ENCODE data around the gene PTPRM. TPM values are rescaled to one million over a fixed set of nuclear protein-coding genes. Genes with fewer than 3 reads are reported as not detected.

Gene PTPRM
- total RNA-seq, 1 experiment from 2014 or later = 42.3 TPM

DNA sequence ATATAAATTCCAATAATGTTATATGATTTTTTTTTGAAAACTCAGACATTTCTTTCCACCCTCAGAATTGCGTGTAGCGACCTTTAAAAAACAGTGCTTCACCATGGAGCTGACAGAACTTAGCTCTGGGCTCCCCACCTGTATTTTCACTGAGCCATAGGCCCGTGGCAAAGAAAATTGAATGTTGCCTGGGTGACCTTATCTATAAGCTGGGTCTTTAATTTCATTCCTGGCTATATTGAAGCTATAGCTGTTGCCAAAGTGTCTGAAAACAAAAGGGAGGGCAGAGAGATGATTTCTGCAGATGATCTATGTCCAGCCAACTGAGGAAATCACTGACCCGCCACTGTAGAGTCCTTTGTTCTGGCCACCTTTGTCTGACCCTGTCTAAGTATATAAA, 411.7 kb downstream of the PTPRM start:
- no TSS peak for BruUV-seq (replicated peaks)
- H3K27me3 Mint-ChIP-seq (ENCODE audit: unreplicated experiment) = no peaks in the 10 kb centered on the region
- CTCF ChIA-PET = interaction anchor here (1.3 kb wide), 1 partner anchor 189 kb away, joined by 3 read pairs; no protein-coding TSS in a partner anchor
- H3K4me3 Mint-ChIP-seq (ENCODE audit: low read depth, unreplicated experiment) = no peak overlapping the region
- H3K27ac Mint-ChIP-seq (ENCODE audit: unreplicated experiment) = no peak overlapping the region
- H3K36me3 Mint-ChIP-seq (ENCODE audit: insufficient read depth, unreplicated experiment) = no peaks in the 10 kb centered on the region
- intact Hi-C loops (cut with micrococcal nuclease; ENCODE audit: unreplicated experiment) = no loop called here
- no peaks in the 10 kb centered on the region for H3K9me3 Mint-ChIP-seq (ENCODE audit: low read depth, unreplicated experiment)
- no peak for DNase-seq
- H3K4me1 Mint-ChIP-seq (ENCODE audit: low read depth, unreplicated experiment) = no peaks in the 10 kb centered on the region
- TF ChIP-seq, protein P1, sequence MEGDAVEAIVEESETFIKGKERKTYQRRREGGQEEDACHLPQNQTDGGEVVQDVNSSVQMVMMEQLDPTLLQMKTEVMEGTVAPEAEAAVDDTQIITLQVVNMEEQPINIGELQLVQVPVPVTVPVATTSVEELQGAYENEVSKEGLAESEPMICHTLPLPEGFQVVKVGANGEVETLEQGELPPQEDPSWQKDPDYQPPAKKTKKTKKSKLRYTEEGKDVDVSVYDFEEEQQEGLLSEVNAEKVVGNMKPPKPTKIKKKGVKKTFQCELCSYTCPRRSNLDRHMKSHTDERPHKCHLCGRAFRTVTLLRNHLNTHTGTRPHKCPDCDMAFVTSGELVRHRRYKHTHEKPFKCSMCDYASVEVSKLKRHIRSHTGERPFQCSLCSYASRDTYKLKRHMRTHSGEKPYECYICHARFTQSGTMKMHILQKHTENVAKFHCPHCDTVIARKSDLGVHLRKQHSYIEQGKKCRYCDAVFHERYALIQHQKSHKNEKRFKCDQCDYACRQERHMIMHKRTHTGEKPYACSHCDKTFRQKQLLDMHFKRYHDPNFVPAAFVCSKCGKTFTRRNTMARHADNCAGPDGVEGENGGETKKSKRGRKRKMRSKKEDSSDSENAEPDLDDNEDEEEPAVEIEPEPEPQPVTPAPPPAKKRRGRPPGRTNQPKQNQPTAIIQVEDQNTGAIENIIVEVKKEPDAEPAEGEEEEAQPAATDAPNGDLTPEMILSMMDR (IDR thresholded peaks at IDR 0.05; ENCODE audit: unreplicated experiment) = no peak

DNA sequence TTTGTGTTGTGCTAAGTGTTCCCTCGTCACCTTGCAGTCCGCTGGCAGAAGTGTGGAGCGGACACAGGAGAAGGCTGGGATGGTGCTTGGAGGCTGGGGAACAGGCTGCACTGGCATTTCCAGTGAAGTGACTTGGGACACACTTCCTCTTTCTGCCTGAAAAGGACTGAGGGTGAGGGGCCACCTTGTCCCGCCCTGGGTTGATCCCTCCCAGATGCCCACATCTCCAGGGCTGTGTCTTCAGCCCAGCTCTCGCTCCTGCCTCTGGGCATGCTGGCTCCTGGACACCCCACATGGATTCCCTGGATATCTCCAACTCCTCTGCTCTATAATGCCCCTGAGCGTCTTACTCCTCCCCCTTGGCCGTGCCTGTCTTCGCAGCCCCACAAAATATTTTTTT, 412.6 kb downstream of the PTPRM start:
- BruUV-seq (replicated peaks) = no TSS peak
- CTCF ChIA-PET = interaction anchor here (1.3 kb wide), 1 partner anchor 190 kb away, joined by 3 read pairs; no protein-coding TSS in a partner anchor
- Mint-ChIP-seq H3K4me3 (ENCODE audit: low read depth, unreplicated experiment) (no peak overlapping the region), H3K4me1 (ENCODE audit: low read depth, unreplicated experiment) (no peaks in the 10 kb centered on the region), H3K36me3 (ENCODE audit: insufficient read depth, unreplicated experiment) (no peaks in the 10 kb centered on the region), H3K27me3 (ENCODE audit: unreplicated experiment) (no peaks in the 10 kb centered on the region), H3K27ac (ENCODE audit: unreplicated experiment) (no peak overlapping the region), H3K9me3 (ENCODE audit: low read depth, unreplicated experiment) (no peaks in the 10 kb centered on the region)
- no peak for DNase-seq
- TF ChIP-seq, protein P1 (IDR thresholded peaks at IDR 0.05; ENCODE audit: unreplicated experiment) = no peak
- intact Hi-C loops (cut with micrococcal nuclease; ENCODE audit: unreplicated experiment) = no loop called here

DNA sequence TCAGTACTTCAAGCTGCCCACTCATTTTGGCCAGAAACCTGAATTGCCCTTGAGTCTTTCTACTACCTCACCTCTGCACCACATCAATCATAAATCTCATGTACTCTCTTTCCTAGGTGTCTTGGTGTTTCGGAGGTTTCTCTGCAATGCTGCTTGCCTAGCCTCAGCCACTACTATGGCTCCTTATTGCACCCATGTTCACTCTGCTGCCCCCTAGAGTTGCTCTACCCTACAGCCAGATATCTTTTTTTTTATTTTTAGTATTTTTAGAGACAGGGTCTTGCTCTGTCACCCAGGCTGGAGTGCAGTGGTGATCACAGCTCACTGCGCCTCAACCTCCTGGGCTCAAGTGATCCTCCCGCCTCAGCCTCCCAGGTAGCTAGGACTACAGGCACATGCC, 413.0 kb downstream of the PTPRM start:
- TF ChIP-seq, protein P1 (IDR thresholded peaks at IDR 0.05; ENCODE audit: unreplicated experiment) = peak; percentile 15
- H3K36me3 Mint-ChIP-seq (ENCODE audit: insufficient read depth, unreplicated experiment) = no peaks in the 10 kb centered on the region
- H3K4me1 Mint-ChIP-seq (ENCODE audit: low read depth, unreplicated experiment) = no peaks in the 10 kb centered on the region
- no peaks in the 10 kb centered on the region for H3K27me3 Mint-ChIP-seq (ENCODE audit: unreplicated experiment)
- H3K4me3 Mint-ChIP-seq (ENCODE audit: low read depth, unreplicated experiment) = no peak overlapping the region
- DNase-seq = peak; percentile 6
- no TSS peak for BruUV-seq (replicated peaks)
- no peak overlapping the region for H3K27ac Mint-ChIP-seq (ENCODE audit: unreplicated experiment)
- CTCF ChIA-PET = interaction anchor here (1.3 kb wide), 1 partner anchor 190 kb away, joined by 3 read pairs; no protein-coding TSS in a partner anchor
- H3K9me3 Mint-ChIP-seq (ENCODE audit: low read depth, unreplicated experiment) = no peaks in the 10 kb centered on the region
- intact Hi-C loops (cut with micrococcal nuclease; ENCODE audit: unreplicated experiment) = no loop called here

DNA sequence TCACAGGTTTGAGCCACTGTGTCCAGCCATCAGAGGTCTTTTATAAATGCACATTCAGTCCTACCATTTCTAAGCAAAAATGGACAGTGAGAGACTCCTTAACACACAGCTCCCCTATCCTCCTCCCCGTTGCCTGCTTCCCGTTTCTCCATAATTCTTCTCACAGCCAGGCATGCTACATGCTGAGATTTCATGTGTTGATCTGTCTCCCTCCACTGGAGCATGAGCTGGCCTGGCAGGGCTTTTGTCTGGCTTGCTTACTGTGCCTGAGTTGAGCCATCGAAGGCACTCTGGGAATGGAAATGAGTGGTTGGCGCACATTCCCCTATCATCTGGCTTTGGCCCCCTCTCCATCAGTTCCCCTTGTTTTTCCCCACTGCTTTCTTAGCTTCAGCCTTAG, 413.5 kb downstream of the PTPRM start:
- TF ChIP-seq, protein P1 (IDR thresholded peaks at IDR 0.05; ENCODE audit: unreplicated experiment) = no peak
- Mint-ChIP-seq H3K27me3 (ENCODE audit: unreplicated experiment) (no peaks in the 10 kb centered on the region), H3K36me3 (ENCODE audit: insufficient read depth, unreplicated experiment) (no peaks in the 10 kb centered on the region), H3K4me1 (ENCODE audit: low read depth, unreplicated experiment) (no peaks in the 10 kb centered on the region), H3K27ac (ENCODE audit: unreplicated experiment) (peak overlapping the region; percentile 7), H3K4me3 (ENCODE audit: low read depth, unreplicated experiment) (no peak overlapping the region), H3K9me3 (ENCODE audit: low read depth, unreplicated experiment) (no peaks in the 10 kb centered on the region)
- no TSS peak for BruUV-seq (replicated peaks)
- CTCF ChIA-PET = no interaction called here
- DNase-seq = no peak
- intact Hi-C loops (cut with micrococcal nuclease; ENCODE audit: unreplicated experiment) = no loop called here

All from Calu3 (cell line).